Heart left ventricle (tissue), 16 donors: ENCODE data around the gene NMB. TPM values are rescaled to one million over a fixed set of nuclear protein-coding genes. Genes with fewer than 3 reads are reported as not detected.
A peak's percentile ranks its signal among the peaks of the same experiment; 100 is the strongest.

Source experiments
- ATAC-seq, 4 donors: fragments of 200-7000 bp; cut with Tn5 transposase; one replicate each; pipeline ENCODE4 v1.9.1; 2020 to 2022; ENCODE audit warnings: moderate library complexity in 4 of 4, mild to moderate bottlenecking in 3 of 4, moderate number of reproducible peaks in 1 of 4
- DNase-seq, 5 donors: peaks; one replicate each; pipeline ENCODE4 v3.0.0-alpha.2; 2020
- H3K27ac ChIP-seq, 12 donors: fragments of 200-600 bp; sonication (generic) in 4 of 12; one replicate each; pipeline versions ENCODE4 v1.5.0 to v1.8.0; 2016 to 2022; ENCODE audit warnings: mild to moderate bottlenecking in 2 of 12
- H3K27me3 ChIP-seq, 9 donors: fragments of 200-600 bp; sonication (generic) in 2 of 9; one replicate each; pipeline versions ENCODE4 v1.5.1 to v1.8.0; 2016 to 2022; ENCODE audit warnings: mild to moderate bottlenecking in 3 of 9
- H3K36me3 ChIP-seq, 9 donors: fragments of 200-600 bp; sonication (generic) in 2 of 9; one replicate each; pipeline versions ENCODE4 v1.5.0 to v1.8.0; 2018 to 2022; ENCODE audit warnings: mild to moderate bottlenecking in 2 of 9
- H3K4me1 ChIP-seq, 12 donors: fragments of 200-600 bp; sonication (generic) in 4 of 12; one replicate each; pipeline versions ENCODE4 v1.5.0 to v1.8.0; 2016 to 2022; ENCODE audit warnings: mild to moderate bottlenecking in 3 of 12
- H3K4me3 ChIP-seq, 12 donors: fragments of 200-600 bp; sonication (generic) in 4 of 12; one replicate each; pipeline versions ENCODE4 v1.5.0 to v1.8.0; 2017 to 2022; ENCODE audit warnings: mild to moderate bottlenecking in 9 of 12, moderate library complexity in 4 of 12
- H3K9me3 ChIP-seq, 12 donors: fragments of 200-600 bp; sonication (generic) in 4 of 12; one replicate each; pipeline versions ENCODE4 v1.5.0 to v1.8.0; 2016 to 2022; ENCODE audit warnings: mild to moderate bottlenecking in 1 of 12
- POLR2A ChIP-seq, 2 donors: fragments of 450-650 bp; IDR thresholded peaks; one replicate each; pipeline ENCODE4 v1.6.1; 2017; ENCODE audit warnings: antibody characterized with exemption in 2 of 2, mild to moderate bottlenecking in 2 of 2, moderate library complexity in 2 of 2
- WGBS, 4 donors: extraction: QIAGEN DNeasy Blood & Tissue Kit in 2 of 4; methylation state at CpG; one replicate each; pipeline versions ENCODE4 v1.1.5 to v1.1.7; 2013 to 2018; 5-methylcytosine and 5-hydroxymethylcytosine counted together
- intact Hi-C, 10 donors: fragments of 100-400 bp; cut with DNase I; formaldehyde crosslinking; loops; one replicate each; pipeline versions ENCODE4 v1.11.1 to v1.14.2; 2022
- polyA plus RNA-seq, 2 donors: library from polyadenylated mRNA; stranded (reverse); fragments of 200-250 nt; gene quantifications; one replicate each; pipeline ENCODE4 v1.2.3, GENCODE V29; 2013
- total RNA-seq, 9 donors: library from RNA; depleted of rRNA in 2 of 9; stranded (reverse); fragments of >200 nt in 2 of 9; fragmentation: NEBNext Ultra II Directional in 3 of 9; extraction: Animal tissue kit (Norgen Biotek cat#: 25700) in 3 of 9; gene quantifications; one replicate each; pipeline versions ENCODE4 v1.1.0 to v1.2.4, GENCODE V29; 2016 to 2023
- TF ChIP-seq, protein P1 (sequence below), 12 donors: fragments of 200-600 bp; sonication (generic) in 4 of 12; IDR thresholded peaks; one replicate each; pipeline versions ENCODE4 v1.5.0 to v1.8.0; 2018 to 2022; ENCODE audit warnings: antibody characterized with exemption in 12 of 12, mild to moderate bottlenecking in 5 of 12
- donor health status: ischemic (EF 13 %, LVEDD 7.1; RV severe dilation, severe dysfunction).
- donor health status: healthy with polysubstance abuse.
- donor health status: DM: no; HTN: yes; CAD: no.
- donor health status: DM: no; HTN: no; CAD: no.
- donor health status: ischemic (EF 25% LVEDD 6.9; RV normal size, moderate dysfunction).
- donor health status: ischemic (EF 25% LVEDD 5.7; RV mildly dilated, moderate dysfunction).
- donor health status: healthy.
- donor health status: DM: yes; HTN: yes; CAD: no.
- donor health status: ischemic (EF 35%, LVEDD 5.7; RV mildly dilated, moderate dysfunction).
- donor health status: nonischemic (EF 11% LVEDD 7.7; RV severe dilation, severe dysfunction).
- donor health status: DM: yes; HTN: yes; CAD: no.
- donor health status: PGD.
- donor health status: ischemic (EF 29% LVEDD 5.4; RV normal size, mild dysfunction).
- donor health status: nonischemic (EF 23%, LVEDD 6.1; RV moderate dilation, normal function).

Gene NMB
- total and polyA plus RNA-seq, 11 donors: 1.4 to 8.6 (median 2.9) TPM

DNA sequence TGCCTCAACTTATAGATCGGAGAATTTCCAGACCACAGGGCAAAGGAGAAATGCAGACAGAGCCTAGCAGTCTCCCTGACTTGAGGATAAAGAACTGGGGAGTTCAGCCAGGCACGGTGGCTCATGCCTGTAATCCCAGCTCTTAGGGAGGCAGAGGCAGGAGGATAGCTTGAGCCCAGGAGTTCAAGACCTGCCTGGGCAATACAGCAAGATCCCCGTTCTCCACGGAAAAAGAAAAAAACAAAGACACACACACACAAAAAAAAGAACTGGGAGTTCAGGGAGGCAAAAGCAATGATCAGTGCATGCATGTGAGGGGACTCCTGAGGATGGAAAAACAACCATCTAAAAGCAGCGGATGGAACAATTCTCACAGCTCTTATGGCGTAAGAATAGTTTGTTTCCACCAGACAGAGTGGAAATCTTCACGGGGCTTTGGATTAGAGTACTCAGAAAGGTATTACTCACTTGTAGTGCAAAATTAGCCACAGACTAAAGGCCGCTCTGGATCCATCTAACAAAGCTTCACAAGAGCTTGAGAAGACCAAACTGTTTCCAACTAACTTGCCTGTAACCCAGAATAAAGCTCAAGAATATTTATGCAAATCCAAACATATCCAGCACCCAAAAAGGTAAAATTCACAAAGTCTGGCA is 41.7 kb upstream of the NMB start:
- H3K27ac ChIP-seq: no peak overlapping the region
- no peak for ATAC-seq
- H3K4me1 ChIP-seq: peaks cover 3 to 60% (median 17%) of the 10 kb centered on the region in 12 donors
- H3K36me3 ChIP-seq: no peaks in the 10 kb centered on the region
- no peaks in the 10 kb centered on the region for H3K9me3 ChIP-seq
- no peak for DNase-seq
- 86 to 91% (median 87%) methylated on average over 8 of the region's 8 CpGs for WGBS, 4 donors
- no peak overlapping the region for H3K4me3 ChIP-seq
- no peak for TF ChIP-seq POLR2A (IDR thresholded peaks at IDR 0.05)
- TF ChIP-seq, protein P1, sequence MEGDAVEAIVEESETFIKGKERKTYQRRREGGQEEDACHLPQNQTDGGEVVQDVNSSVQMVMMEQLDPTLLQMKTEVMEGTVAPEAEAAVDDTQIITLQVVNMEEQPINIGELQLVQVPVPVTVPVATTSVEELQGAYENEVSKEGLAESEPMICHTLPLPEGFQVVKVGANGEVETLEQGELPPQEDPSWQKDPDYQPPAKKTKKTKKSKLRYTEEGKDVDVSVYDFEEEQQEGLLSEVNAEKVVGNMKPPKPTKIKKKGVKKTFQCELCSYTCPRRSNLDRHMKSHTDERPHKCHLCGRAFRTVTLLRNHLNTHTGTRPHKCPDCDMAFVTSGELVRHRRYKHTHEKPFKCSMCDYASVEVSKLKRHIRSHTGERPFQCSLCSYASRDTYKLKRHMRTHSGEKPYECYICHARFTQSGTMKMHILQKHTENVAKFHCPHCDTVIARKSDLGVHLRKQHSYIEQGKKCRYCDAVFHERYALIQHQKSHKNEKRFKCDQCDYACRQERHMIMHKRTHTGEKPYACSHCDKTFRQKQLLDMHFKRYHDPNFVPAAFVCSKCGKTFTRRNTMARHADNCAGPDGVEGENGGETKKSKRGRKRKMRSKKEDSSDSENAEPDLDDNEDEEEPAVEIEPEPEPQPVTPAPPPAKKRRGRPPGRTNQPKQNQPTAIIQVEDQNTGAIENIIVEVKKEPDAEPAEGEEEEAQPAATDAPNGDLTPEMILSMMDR (IDR thresholded peaks at IDR 0.05): no peak
- H3K27me3 ChIP-seq: no peaks in the 10 kb centered on the region
- intact Hi-C loops: loop anchor here in 2 of 10 donors (5.0 kb wide), 4 partner anchors 42 to 228 kb away; partner anchors contain the start of genes ALPK3 (in 1 of the 2), NMB (in 1 of the 2) and ZNF592 (in 1 of the 2)

DNA sequence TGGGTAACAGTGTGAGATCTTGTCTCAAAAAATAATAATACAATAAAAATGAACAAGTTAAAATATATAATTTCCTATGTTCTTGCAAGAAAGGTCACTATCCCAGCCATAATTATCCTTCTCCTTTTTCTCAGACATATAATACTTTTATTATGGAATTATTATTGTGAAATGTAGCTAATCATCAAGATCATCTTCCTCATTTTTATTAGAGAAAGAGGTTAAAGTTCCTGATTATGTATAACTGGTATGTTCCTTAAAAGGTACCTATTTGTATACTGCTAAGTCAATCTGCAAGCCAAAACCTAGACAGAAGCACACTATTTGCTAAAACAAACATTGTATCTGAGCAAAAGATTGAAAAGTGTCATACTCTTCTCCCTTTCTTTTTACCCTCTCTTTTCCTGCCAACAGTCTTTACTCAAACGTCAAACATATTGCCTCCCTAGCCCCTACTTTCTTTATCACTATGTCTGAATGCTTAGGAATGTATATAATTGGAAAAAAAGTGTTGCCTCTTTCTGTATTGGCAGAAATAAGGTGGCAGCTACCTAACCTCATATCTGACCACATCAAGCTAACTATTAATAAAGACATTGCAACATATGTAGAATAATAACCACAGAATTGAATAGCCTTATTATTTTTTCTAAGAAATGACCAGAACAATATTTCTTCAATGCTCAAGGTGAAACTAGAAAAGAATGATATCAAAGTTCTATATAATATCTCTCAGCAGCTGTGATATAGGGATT is 39.4 kb upstream of the NMB start:
- H3K27ac ChIP-seq: peak overlapping the region in 1 of 12 donors; percentile 46
- peaks cover 0 to 42% (median 2%) of the 10 kb centered on the region in 12 donors for H3K4me1 ChIP-seq
- ATAC-seq (no peak), DNase-seq (no peak)
- no peaks in the 10 kb centered on the region for H3K36me3 ChIP-seq
- H3K9me3 ChIP-seq: no peaks in the 10 kb centered on the region
- TF ChIP-seq, protein P1 (IDR thresholded peaks at IDR 0.05): no peak
- TF ChIP-seq POLR2A (IDR thresholded peaks at IDR 0.05): no peak
- no peak overlapping the region for H3K4me3 ChIP-seq
- intact Hi-C loops: no loop called here
- H3K27me3 ChIP-seq: no peaks in the 10 kb centered on the region
- 28 to 35% (median 29%) methylated on average over 1 of the region's 1 CpG for WGBS, 4 donors

DNA sequence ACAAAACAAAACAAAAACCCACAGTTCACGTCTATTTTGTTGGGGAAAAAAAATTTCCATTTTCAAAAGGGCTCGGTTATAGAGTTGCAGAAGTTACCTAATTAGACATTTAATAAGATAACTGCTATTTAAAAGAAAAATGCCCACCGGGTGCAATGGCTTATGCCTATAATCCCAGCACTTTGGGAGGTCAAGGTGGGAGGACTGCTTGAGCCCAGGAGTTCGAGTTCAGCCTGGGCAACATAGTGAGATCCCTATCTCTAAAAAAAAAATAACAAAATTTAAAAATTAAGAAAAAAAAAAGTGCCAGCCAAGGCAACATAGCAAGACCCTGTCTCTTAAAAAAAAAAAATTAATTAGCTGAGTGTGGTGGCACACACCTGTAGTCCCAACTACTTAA is 38.8 kb upstream of the NMB start:
- Histone ChIP-seq H3K4me1 (peaks cover 0 to 41% (median 1%) of the 10 kb centered on the region in 12 donors), H3K36me3 (no peaks in the 10 kb centered on the region), H3K9me3 (no peaks in the 10 kb centered on the region), H3K4me3 (no peak overlapping the region), H3K27ac (no peak overlapping the region), H3K27me3 (no peaks in the 10 kb centered on the region)
- no peak for ATAC-seq
- WGBS, 4 donors: 86 to 91% (median 88%) methylated on average over 4 of the region's 4 CpGs
- DNase-seq: no peak
- intact Hi-C loops: no loop called here
- TF ChIP-seq POLR2A (IDR thresholded peaks at IDR 0.05): no peak
- TF ChIP-seq, protein P1 (IDR thresholded peaks at IDR 0.05): no peak

DNA sequence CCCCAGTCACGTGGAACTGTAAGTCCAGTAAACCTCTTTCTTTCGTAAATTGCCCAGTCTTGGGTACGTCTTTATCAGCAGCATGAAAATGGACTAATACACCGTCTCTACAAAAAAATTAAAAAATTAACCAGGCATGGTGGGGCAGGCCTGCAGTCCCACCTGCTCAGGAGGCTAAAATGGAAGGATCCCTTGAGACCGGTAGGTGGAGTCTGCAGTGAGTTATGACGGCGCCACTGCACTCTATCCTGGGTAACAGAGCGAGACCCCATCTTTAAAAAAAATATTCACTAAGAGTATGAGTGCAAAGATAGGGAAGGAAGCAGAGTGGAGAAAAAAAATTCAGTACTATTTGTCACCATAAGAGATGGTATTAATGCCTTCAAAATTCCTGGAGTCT is 32.3 kb upstream of the NMB start:
- Histone ChIP-seq H3K9me3 (no peaks in the 10 kb centered on the region), H3K4me1 (no peaks in the 10 kb centered on the region), H3K4me3 (no peak overlapping the region), H3K27me3 (no peaks in the 10 kb centered on the region), H3K36me3 (peaks cover 0 to 57% (median 51%) of the 10 kb centered on the region in 9 donors), H3K27ac (no peak overlapping the region)
- TF ChIP-seq, protein P1 (IDR thresholded peaks at IDR 0.05): no peak
- no peak for TF ChIP-seq POLR2A (IDR thresholded peaks at IDR 0.05)
- intact Hi-C loops: no loop called here
- 95 to 99% (median 96%) methylated on average over 8 of the region's 8 CpGs for WGBS, 4 donors
- ATAC-seq (no peak), DNase-seq (no peak)
